Activated CD4-positive, CD25-positive, alpha-beta regulatory T cell treated with anti-CD3 and anti-CD28 coated beads, Interleukin-2, amount 50 U/mL, for 72 hours (primary cell): ENCODE data around the gene SAE1.

Source experiments
- DNase-seq: peaks from one replicate; pipeline ENCODE4 v3.0.0; 2021

The SAE1 gene

GRCh38 chr19:47221890-47222289, 91.3 kb downstream of the SAE1 start:
- DNase-seq, result no peak

GRCh38 chr19:47225746-47226425, 95.3 kb downstream of the SAE1 start:
- DNase-seq, result peak; percentile 86

- peak; percentile 65 for DNase-seq
These were observed 96.1 kb downstream of the SAE1 start for GRCh38 chr19:47226426-47227351.

GRCh38 chr19:47227352-47228167, 96.9 kb downstream of the SAE1 start:
- peak; percentile 65 for DNase-seq

- DNase-seq, result peak; percentile 52
These were observed 97.7 kb downstream of the SAE1 start for GRCh38 chr19:47228168-47228936.

- no peak for DNase-seq
These were observed 98.5 kb downstream of the SAE1 start for GRCh38 chr19:47228937-47229675.

GRCh38 chr19:47229676-47230053, 99.0 kb downstream of the SAE1 start:
- no peak for DNase-seq

GRCh38 chr19:47230054-47230920, 99.7 kb downstream of the SAE1 start:
- peak; percentile 85 for DNase-seq

- DNase-seq, result no peak
These were observed 100.2 kb downstream of the SAE1 start, which contains the start of gene BBC3 for GRCh38 chr19:47230921-47231214. Gene BBC3, minus strand, starts transcription at chr19:47231199. Its CDS starts 2,768 bp downstream, at chr19:47228431.

GRCh38 chr19:47231215-47232054, 100.8 kb downstream of the SAE1 start:
- DNase-seq, result peak; percentile 92

GRCh38 chr19:47232422-47233211, 102.0 kb downstream of the SAE1 start:
- no peak for DNase-seq

GRCh38 chr19:47236072-47236675, 105.5 kb downstream of the SAE1 start:
- DNase-seq, result no peak

- DNase-seq, result no peak
These were observed 108.5 kb downstream of the SAE1 start for GRCh38 chr19:47239152-47239551.

GRCh38 chr19:47239610-47240296, 109.1 kb downstream of the SAE1 start:
- DNase-seq, result no peak

GRCh38 chr19:47240556-47240955, 109.9 kb downstream of the SAE1 start:
- no peak for DNase-seq

- peak; percentile 74 for DNase-seq
These were observed 110.6 kb downstream of the SAE1 start for GRCh38 chr19:47240996-47241918.
